HCT116 (cell line): ENCODE data around the gene SEMA3C. TPM values are rescaled to one million over a fixed set of nuclear protein-coding genes. Genes with fewer than 3 reads are reported as not detected.

ENCODE experiments used
- ATAC-seq: fragments of 200-7000 bp; cut with Tn5 transposase; 2 replicates; pipeline ENCODE4 v1.9.1; 2020; ENCODE audit warnings: mild to moderate bottlenecking, moderate library complexity
- BruUV-seq: library from RNA; stranded (reverse); fragments of 400-500 nt; replicated peaks from 2 replicates; lab custom pipeline; 2021; lab: Mats Ljungman, UMichigan
- CTCF ChIA-PET: fragments of 300-600 bp; sonication (Branson Sonifier 250); formaldehyde crosslinking; loops from one replicate; lab custom pipeline; 2021; ENCODE audit warnings: antibody characterized with exemption; lab: Charles Lee
- POLR2A ChIA-PET: fragments of 300-600, 350-600 bp; sonication (Branson Sonifier 250); formaldehyde crosslinking; loops from one replicate; lab custom pipeline; 2021; ENCODE audit warnings: antibody characterized with exemption; lab: Charles Lee
- RAD21 ChIA-PET, 2 experiments: fragments of 300-600 bp; sonication (Branson Sonifier 250); formaldehyde crosslinking; loops; one replicate each; lab custom pipeline; 2023; ENCODE audit warnings: low total read pairs in 2 of 2; ENCODE audit not compliant: uncharacterized antibody in 2 of 2, unreplicated experiment in 2 of 2, low non-redundant PET in 1 of 2; lab: Charles Lee
- DNase-seq: peaks from one replicate; pipeline ENCODE4 v3.0.0-alpha.2; 2010; ENCODE audit warnings: low read depth, low spot score
- H2AFZ ChIP-seq: fragments of 200-600 bp; shearing (Covaris generic), sonication (generic); 2 replicates; pipeline ENCODE4 v1.6.1; 2017; ENCODE audit warnings: low read depth, mixed run types, mixed read lengths, antibody characterized with exemption, low read length; ENCODE audit not compliant: poor library complexity, severe bottlenecking
- H3K27ac ChIP-seq: 2 replicates; pipeline ENCODE4 v1.5.1; 2012; ENCODE audit warnings: low read depth, low read length
- H3K27me3 ChIP-seq: fragments of 200-600 bp; sonication (generic); 2 replicates; pipeline ENCODE4 v1.6.1; 2016; ENCODE audit warnings: mixed run types, low read length, mixed read lengths; ENCODE audit not compliant: insufficient read depth
- H3K36me3 ChIP-seq, 2 experiments: fragments of 200-500 bp in 1 of 2; fragments of 200-600 bp in 1 of 2; sonication (Bioruptor generic) in 1 of 2; sonication (generic) in 1 of 2; 2 replicates each; pipeline versions ENCODE4 v1.5.1 to v1.6.1; 2014 to 2016; ENCODE audit warnings: low read length in 2 of 2, inconsistent platforms in 1 of 2, mixed read lengths in 1 of 2, mixed run types in 1 of 2; ENCODE audit not compliant: insufficient read depth in 2 of 2, control insufficient read depth in 1 of 2
- H3K4me1 ChIP-seq, 2 experiments: fragments of 200-600 bp in 1 of 2; sonication (generic) in 1 of 2; 2 replicates each; pipeline versions ENCODE4 v1.5.1 to v1.6.1; 2012 to 2017; ENCODE audit warnings: low read length in 2 of 2, inconsistent platforms in 1 of 2, mild to moderate bottlenecking in 1 of 2, mixed read lengths in 1 of 2, mixed run types in 1 of 2, moderate library complexity in 1 of 2; ENCODE audit not compliant: insufficient read depth in 2 of 2, control insufficient read depth in 1 of 2
- H3K4me2 ChIP-seq: fragments of 200-600 bp; sonication (generic); 2 replicates; pipeline ENCODE4 v1.6.1; 2017; ENCODE audit warnings: mixed run types, low read length, mixed read lengths
- H3K4me3 ChIP-seq, 2 experiments: fragments of 200-600 bp in 1 of 2; sonication (generic) in 1 of 2; replicated peaks in 1 of 2; 2 replicates each; pipeline ENCODE4 v1.5.1; 2011 to 2016; ENCODE audit warnings: low read length in 2 of 2, control low read depth in 1 of 2, low read depth in 1 of 2, mild to moderate bottlenecking in 1 of 2, mixed read lengths in 1 of 2, mixed run types in 1 of 2
- H3K79me2 ChIP-seq: fragments of 200-600 bp; sonication (generic); 2 replicates; pipeline ENCODE4 v1.6.1; 2017; ENCODE audit warnings: mild to moderate bottlenecking, mixed run types, low read length, moderate library complexity, mixed read lengths; ENCODE audit not compliant: insufficient read depth
- H3K9ac ChIP-seq: fragments of 200-600 bp; sonication (generic); 2 replicates; pipeline ENCODE4 v1.6.1; 2016; ENCODE audit warnings: low read length, mixed read lengths
- H3K9me2 ChIP-seq: fragments of 200-600 bp; sonication (generic), shearing (Covaris generic); 2 replicates; pipeline ENCODE4 v1.6.1; 2017; ENCODE audit warnings: mixed run types, mild to moderate bottlenecking, moderate library complexity; ENCODE audit not compliant: insufficient read depth
- H3K9me3 ChIP-seq, 2 experiments: fragments of 200-500 bp in 1 of 2; fragments of 200-600 bp in 1 of 2; sonication (Bioruptor generic) in 1 of 2; sonication (generic) in 1 of 2; 2 replicates each; pipeline ENCODE4 v1.6.1; 2014 to 2017; ENCODE audit warnings: low read length in 2 of 2, mixed read lengths in 2 of 2, inconsistent platforms in 1 of 2, low read depth in 1 of 2, mild to moderate bottlenecking in 1 of 2, mixed run types in 1 of 2, moderate library complexity in 1 of 2; ENCODE audit not compliant: control insufficient read depth in 1 of 2, insufficient read depth in 1 of 2
- H4K20me1 ChIP-seq: fragments of 200-600 bp; sonication (generic), shearing (Covaris generic); 2 replicates; pipeline ENCODE4 v1.6.1; 2017; ENCODE audit warnings: mixed run types, mild to moderate bottlenecking, moderate library complexity; ENCODE audit not compliant: insufficient read depth
- ATF3 ChIP-seq: IDR thresholded peaks from 2 replicates; pipeline ENCODE4 v1.6.1; 2012
- CBX3 ChIP-seq: IDR thresholded peaks from 2 replicates; pipeline ENCODE4 v1.6.1; 2012; ENCODE audit warnings: low read depth
- CTCF ChIP-seq, 3 experiments: fragments of 200-600 bp in 1 of 3; sonication (generic) in 1 of 3; IDR thresholded peaks in 2 of 3; conservative IDR thresholded peaks in 1 of 3; 2 replicates each; pipeline ENCODE4 v1.5.1; 2012 to 2017; ENCODE audit warnings: low read depth in 2 of 3, low read length in 2 of 3, antibody characterized with exemption in 1 of 3, borderline replicate concordance in 1 of 3, control low read depth in 1 of 3, mild to moderate bottlenecking in 1 of 3, mixed read lengths in 1 of 3, mixed run types in 1 of 3, moderate library complexity in 1 of 3; ENCODE audit not compliant: insufficient read depth in 1 of 3
- ELF1 ChIP-seq: IDR thresholded peaks from 2 replicates; pipeline ENCODE4 v1.6.1; 2012; ENCODE audit warnings: low read depth, borderline replicate concordance
- EZH2 ChIP-seq: fragments of 200-600 bp; sonication (generic); IDR thresholded peaks from 2 replicates; pipeline ENCODE4 v1.6.1; 2017; ENCODE audit warnings: antibody characterized with exemption, mixed run types
- EZH2phosphoT487 ChIP-seq: fragments of 200-600 bp; IDR thresholded peaks from 2 replicates; pipeline ENCODE4 v1.6.1; 2018; ENCODE audit warnings: antibody characterized with exemption, borderline replicate concordance
- FOSL1 ChIP-seq: IDR thresholded peaks from 2 replicates; pipeline ENCODE4 v1.6.1; 2012; ENCODE audit warnings: low read depth
- JUND ChIP-seq: IDR thresholded peaks from 2 replicates; pipeline ENCODE4 v1.6.1; 2012
- MAX ChIP-seq: IDR thresholded peaks from 2 replicates; pipeline ENCODE4 v1.6.1; 2012
- POLR2A ChIP-seq: IDR thresholded peaks from 2 replicates; pipeline ENCODE4 v1.7.0; 2011; ENCODE audit warnings: borderline replicate concordance; ENCODE audit not compliant: insufficient read depth, insufficient read length; ENCODE audit errors: extremely low read depth
- POLR2AphosphoS5 ChIP-seq: IDR thresholded peaks from 2 replicates; pipeline ENCODE4 v1.6.1; 2011; ENCODE audit warnings: mild to moderate bottlenecking, low read depth, low read length, moderate library complexity
- RAD21 ChIP-seq: IDR thresholded peaks from 2 replicates; pipeline ENCODE4 v1.6.1; 2012; ENCODE audit warnings: low read depth, mild to moderate bottlenecking
- REST ChIP-seq: IDR thresholded peaks from 2 replicates; pipeline ENCODE4 v1.6.1; 2012; ENCODE audit warnings: low read depth
- SP1 ChIP-seq: IDR thresholded peaks from 2 replicates; pipeline ENCODE4 v1.6.1; 2012; ENCODE audit warnings: low read depth
- SRF ChIP-seq: IDR thresholded peaks from 2 replicates; pipeline ENCODE4 v1.6.1; 2012; ENCODE audit warnings: low read depth
- TCF7L2 ChIP-seq: IDR thresholded peaks from 2 replicates; pipeline ENCODE4 v1.7.0; 2011; ENCODE audit warnings: borderline replicate concordance, inconsistent platforms; ENCODE audit not compliant: insufficient read depth, insufficient read length; ENCODE audit errors: extremely low read depth
- YY1 ChIP-seq: IDR thresholded peaks from 2 replicates; pipeline ENCODE4 v1.6.1; 2011; ENCODE audit warnings: low read length, low read depth, moderate library complexity, mild to moderate bottlenecking; ENCODE audit not compliant: insufficient replicate concordance; ENCODE audit errors: extremely low read depth
- ZFX ChIP-seq: fragments of 450-650 bp; IDR thresholded peaks from 2 replicates; pipeline ENCODE4 v1.6.1; 2017
- ZNF274 ChIP-seq: fragments of 200-500 bp; sonication (Bioruptor generic); IDR thresholded peaks from 2 replicates; pipeline ENCODE4 v1.6.1; 2014; ENCODE audit warnings: mild to moderate bottlenecking, low read depth, low read length, inconsistent platforms
- intact Hi-C: fragments of 100-400 bp; cut with micrococcal nuclease; formaldehyde crosslinking; loops from 2 replicates; pipeline ENCODE4 v1.10.0; 2022
- total RNA-seq: library from RNA; stranded (reverse); gene quantifications from one replicate; pipeline ENCODE4 v1.2.1, GENCODE V29; 2021; ENCODE audit not compliant: unreplicated experiment

The SEMA3C gene
- total RNA-seq, 1 experiment from 2014 or later = 25.3 TPM

- POLR2A ChIA-PET = no interaction called here
- Histone ChIP-seq H3K9me3 (no peaks in the 10 kb centered on the region), H4K20me1 (no peaks in the 10 kb centered on the region), H3K27ac (no peak overlapping the region), H3K27me3 (no peaks in the 10 kb centered on the region), H3K9me2 (no peaks in the 10 kb centered on the region; the same call in 1 of the 2 replicates), H3K79me2 (no peaks in the 10 kb centered on the region), H3K36me3 (no peaks in the 10 kb centered on the region), H3K4me1 (no peaks in the 10 kb centered on the region), H3K4me2 (no peak overlapping the region), H3K4me3 (no peak overlapping the region), H3K9ac (no peak overlapping the region), H2AFZ (no peak overlapping the region)
- intact Hi-C loops = no loop called here
- CTCF ChIA-PET = no interaction called here
- no peak for DNase-seq
- RAD21 ChIA-PET = interaction anchor here in 1 of 2 experiments (0.6 kb wide), 1 partner anchor 191 kb away, joined by 4 read pairs; no protein-coding TSS in a partner anchor
- ATAC-seq = no peak
- no TSS peak for BruUV-seq
- TF ChIP-seq EZH2phosphoT487 (no peak), FOSL1 (no peak), MAX (no peak), ZFX (no peak), ATF3 (no peak), CBX3 (no peak), JUND (no peak), EZH2 (no peak), RAD21 (no peak), ZNF274 (no peak), POLR2AphosphoS5 (no peak), SP1 (no peak), REST (no peak), TCF7L2 (no peak), CTCF (IDR thresholded peaks at IDR 0.05 in 2 of 3, conservative IDR thresholded peaks at IDR 0.05 in 1 of 3; ENCODE audit: borderline replicate concordance in 1 of 3, insufficient read depth in 1 of 3, low read depth in 2 of 3, low read length in 2 of 3) (no peak), ELF1 (no peak), YY1 (no peak), POLR2A (no peak), SRF (no peak)
Observed at GRCh38 chr7:80960244-80960795, 41.5 kb upstream of the SEMA3C start.
